ENCODE measurements around the gene ZNF496.
A peak's percentile ranks its signal among the peaks of the same experiment; 100 is the strongest.

The ZNF496 gene

DNA sequence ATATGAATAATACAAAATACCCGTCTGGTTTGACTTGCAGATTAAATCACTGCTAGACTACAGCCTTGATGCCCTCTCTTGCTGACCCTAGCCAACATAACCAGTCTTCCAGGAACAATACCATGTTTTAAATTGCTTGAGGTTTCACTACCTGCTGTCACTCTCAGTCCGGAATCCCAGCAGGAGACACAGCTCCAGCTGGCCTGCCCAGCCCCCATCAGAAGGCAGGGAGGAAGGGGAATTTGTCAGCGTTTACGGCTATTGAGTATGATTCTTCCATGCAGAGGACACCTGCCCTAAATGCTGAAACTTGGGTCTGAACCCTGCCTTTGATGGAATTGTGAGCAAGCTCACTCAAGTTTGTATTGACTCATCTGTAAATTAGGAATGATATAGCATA lies 33.0 kb downstream of the ZNF496 start:
- ATAC-seq (ENCODE audit: insufficient read depth, low read depth): no peak
- Histone ChIP-seq H3K4me2 (ENCODE audit: insufficient read depth, low read length) (no peak overlapping the region), H3K79me2 (ENCODE audit: insufficient read depth, low read length) (no peaks in the 10 kb centered on the region), H3K27ac (ENCODE audit: low read length) (no peak overlapping the region), H3K27me3 (ENCODE audit: insufficient read depth, low read length, poor library complexity) (no peaks in the 10 kb centered on the region), H3K9ac (ENCODE audit: low read depth, low read length) (no peak overlapping the region), H2AFZ (ENCODE audit: low read depth, low read length) (no peak overlapping the region), H4K20me1 (ENCODE audit: insufficient read depth, low read length) (no peaks in the 10 kb centered on the region), H3K4me3 (ENCODE audit: low read depth in 1 of 2, low read length in 2 of 2) (no peak overlapping the region), H3K4me1 (ENCODE audit: insufficient read depth, low read length) (no peaks in the 10 kb centered on the region), H3K9me3 (ENCODE audit: insufficient read depth, low read length, severe bottlenecking) (no peaks in the 10 kb centered on the region), H3K36me3 (ENCODE audit: insufficient read depth, low read length) (peaks cover 49% of the 10 kb centered on the region)
- TF ChIP-seq EZH2 (IDR thresholded peaks at IDR 0.05; ENCODE audit: borderline replicate concordance, low read depth, low read length, severe bottlenecking): no peak
- TF ChIP-seq, protein P1, sequence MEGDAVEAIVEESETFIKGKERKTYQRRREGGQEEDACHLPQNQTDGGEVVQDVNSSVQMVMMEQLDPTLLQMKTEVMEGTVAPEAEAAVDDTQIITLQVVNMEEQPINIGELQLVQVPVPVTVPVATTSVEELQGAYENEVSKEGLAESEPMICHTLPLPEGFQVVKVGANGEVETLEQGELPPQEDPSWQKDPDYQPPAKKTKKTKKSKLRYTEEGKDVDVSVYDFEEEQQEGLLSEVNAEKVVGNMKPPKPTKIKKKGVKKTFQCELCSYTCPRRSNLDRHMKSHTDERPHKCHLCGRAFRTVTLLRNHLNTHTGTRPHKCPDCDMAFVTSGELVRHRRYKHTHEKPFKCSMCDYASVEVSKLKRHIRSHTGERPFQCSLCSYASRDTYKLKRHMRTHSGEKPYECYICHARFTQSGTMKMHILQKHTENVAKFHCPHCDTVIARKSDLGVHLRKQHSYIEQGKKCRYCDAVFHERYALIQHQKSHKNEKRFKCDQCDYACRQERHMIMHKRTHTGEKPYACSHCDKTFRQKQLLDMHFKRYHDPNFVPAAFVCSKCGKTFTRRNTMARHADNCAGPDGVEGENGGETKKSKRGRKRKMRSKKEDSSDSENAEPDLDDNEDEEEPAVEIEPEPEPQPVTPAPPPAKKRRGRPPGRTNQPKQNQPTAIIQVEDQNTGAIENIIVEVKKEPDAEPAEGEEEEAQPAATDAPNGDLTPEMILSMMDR (IDR thresholded peaks at IDR 0.05; ENCODE audit: borderline replicate concordance, extremely low read depth, low read length, poor library complexity, severe bottlenecking): no peak
- no peak for DNase-seq

DNA sequence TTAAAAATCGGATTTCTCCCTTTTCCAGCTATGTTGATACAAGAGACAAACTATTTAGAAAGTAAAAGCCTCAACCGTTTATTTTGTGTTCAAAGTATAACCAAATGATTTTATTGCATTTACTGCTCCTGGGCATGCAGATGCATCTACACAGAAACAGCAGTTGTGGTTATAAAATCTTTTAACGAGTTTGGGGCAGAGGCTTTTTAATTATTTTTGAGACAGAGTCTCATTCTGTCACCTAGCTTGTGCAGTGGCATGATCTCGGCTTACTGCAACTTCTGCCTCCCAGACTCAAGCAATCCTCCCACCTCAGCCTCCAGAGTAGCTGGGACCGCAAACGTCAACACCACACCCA lies 33.6 kb downstream of the ZNF496 start:
- no peaks in the 10 kb centered on the region for H3K27me3 ChIP-seq (ENCODE audit: insufficient read depth, low read length, poor library complexity)
- H4K20me1 ChIP-seq (ENCODE audit: insufficient read depth, low read length): no peaks in the 10 kb centered on the region
- no peak for DNase-seq
- H3K4me2 ChIP-seq (ENCODE audit: insufficient read depth, low read length): no peak overlapping the region
- TF ChIP-seq, protein P1 (IDR thresholded peaks at IDR 0.05; ENCODE audit: borderline replicate concordance, extremely low read depth, low read length, poor library complexity, severe bottlenecking): no peak
- TF ChIP-seq EZH2 (IDR thresholded peaks at IDR 0.05; ENCODE audit: borderline replicate concordance, low read depth, low read length, severe bottlenecking): no peak
- no peaks in the 10 kb centered on the region for H3K79me2 ChIP-seq (ENCODE audit: insufficient read depth, low read length)
- H3K9me3 ChIP-seq (ENCODE audit: insufficient read depth, low read length, severe bottlenecking): no peaks in the 10 kb centered on the region
- H3K36me3 ChIP-seq (ENCODE audit: insufficient read depth, low read length): peaks cover 43% of the 10 kb centered on the region
- H3K4me3 ChIP-seq (ENCODE audit: low read depth in 1 of 2, low read length in 2 of 2): no peak overlapping the region
- no peak overlapping the region for H3K9ac ChIP-seq (ENCODE audit: low read depth, low read length)
- no peak overlapping the region for H3K27ac ChIP-seq (ENCODE audit: low read length)
- no peak for ATAC-seq (ENCODE audit: insufficient read depth, low read depth)
- H3K4me1 ChIP-seq (ENCODE audit: insufficient read depth, low read length): no peaks in the 10 kb centered on the region
- H2AFZ ChIP-seq (ENCODE audit: low read depth, low read length): no peak overlapping the region

DNA sequence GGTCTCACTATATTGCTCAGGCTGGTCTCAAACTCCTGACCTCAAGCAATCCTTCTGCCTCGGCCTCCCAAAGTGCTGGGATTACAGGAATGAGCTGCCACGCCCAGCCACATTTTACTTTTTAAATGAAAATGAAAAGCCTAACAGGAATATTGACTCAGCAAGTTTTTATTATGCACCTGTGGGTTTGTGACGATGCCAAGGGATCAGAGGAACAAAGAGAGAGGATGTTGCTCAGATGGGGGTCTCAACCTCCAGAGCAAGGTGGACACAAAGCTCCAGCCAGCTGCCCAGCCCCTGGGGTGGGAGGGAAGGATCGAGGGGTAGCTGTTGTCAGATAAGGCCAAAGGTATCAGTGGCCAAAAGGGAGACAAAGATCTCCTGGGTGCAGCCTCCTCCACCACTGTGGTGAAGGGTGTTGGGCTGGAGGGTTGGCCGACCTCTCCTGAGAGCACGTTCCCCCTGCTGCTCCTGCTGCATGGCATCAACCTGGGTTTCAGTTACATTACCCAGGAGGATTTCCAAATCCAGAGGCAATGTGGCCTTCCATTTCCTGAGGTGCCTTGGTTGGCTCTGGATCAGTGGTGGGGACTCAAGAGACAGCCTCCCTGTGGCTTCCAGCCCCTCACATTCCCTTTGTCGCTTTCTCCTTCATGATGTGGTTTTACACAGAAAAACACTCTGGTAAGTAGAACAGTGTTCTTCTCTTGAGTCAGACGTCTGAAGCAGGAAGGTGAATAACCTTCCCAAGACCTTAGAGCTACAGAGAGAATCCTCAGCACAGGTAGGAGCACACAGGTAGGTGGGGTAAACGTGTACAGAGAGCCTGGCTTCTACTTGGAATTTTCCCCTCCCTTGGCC lies 34.2 kb downstream of the ZNF496 start:
- H3K9me3 ChIP-seq (ENCODE audit: insufficient read depth, low read length, severe bottlenecking): no peaks in the 10 kb centered on the region
- H3K4me1 ChIP-seq (ENCODE audit: insufficient read depth, low read length): no peaks in the 10 kb centered on the region
- H4K20me1 ChIP-seq (ENCODE audit: insufficient read depth, low read length): no peaks in the 10 kb centered on the region
- DNase-seq (peak; percentile 23), ATAC-seq (ENCODE audit: insufficient read depth, low read depth) (peak; percentile 64)
- H2AFZ ChIP-seq (ENCODE audit: low read depth, low read length): no peak overlapping the region
- no peak overlapping the region for H3K4me2 ChIP-seq (ENCODE audit: insufficient read depth, low read length)
- no peaks in the 10 kb centered on the region for H3K27me3 ChIP-seq (ENCODE audit: insufficient read depth, low read length, poor library complexity)
- H3K27ac ChIP-seq (ENCODE audit: low read length): no peak overlapping the region
- H3K4me3 ChIP-seq (ENCODE audit: low read depth in 1 of 2, low read length in 2 of 2): no peak overlapping the region
- H3K9ac ChIP-seq (ENCODE audit: low read depth, low read length): no peak overlapping the region
- H3K36me3 ChIP-seq (ENCODE audit: insufficient read depth, low read length): peaks cover 36% of the 10 kb centered on the region
- no peaks in the 10 kb centered on the region for H3K79me2 ChIP-seq (ENCODE audit: insufficient read depth, low read length)
- TF ChIP-seq, protein P1 (IDR thresholded peaks at IDR 0.05; ENCODE audit: borderline replicate concordance, extremely low read depth, low read length, poor library complexity, severe bottlenecking): no peak
- TF ChIP-seq EZH2 (IDR thresholded peaks at IDR 0.05; ENCODE audit: borderline replicate concordance, low read depth, low read length, severe bottlenecking): no peak
